Measurements from ENCODE around the gene NCAM1.
"Not testable (repeated sequence)": the region's sequence is repeated elsewhere in the genome, so short reads cannot be mapped to it uniquely, and the experiment has no call there.

Gene NCAM1

DNA sequence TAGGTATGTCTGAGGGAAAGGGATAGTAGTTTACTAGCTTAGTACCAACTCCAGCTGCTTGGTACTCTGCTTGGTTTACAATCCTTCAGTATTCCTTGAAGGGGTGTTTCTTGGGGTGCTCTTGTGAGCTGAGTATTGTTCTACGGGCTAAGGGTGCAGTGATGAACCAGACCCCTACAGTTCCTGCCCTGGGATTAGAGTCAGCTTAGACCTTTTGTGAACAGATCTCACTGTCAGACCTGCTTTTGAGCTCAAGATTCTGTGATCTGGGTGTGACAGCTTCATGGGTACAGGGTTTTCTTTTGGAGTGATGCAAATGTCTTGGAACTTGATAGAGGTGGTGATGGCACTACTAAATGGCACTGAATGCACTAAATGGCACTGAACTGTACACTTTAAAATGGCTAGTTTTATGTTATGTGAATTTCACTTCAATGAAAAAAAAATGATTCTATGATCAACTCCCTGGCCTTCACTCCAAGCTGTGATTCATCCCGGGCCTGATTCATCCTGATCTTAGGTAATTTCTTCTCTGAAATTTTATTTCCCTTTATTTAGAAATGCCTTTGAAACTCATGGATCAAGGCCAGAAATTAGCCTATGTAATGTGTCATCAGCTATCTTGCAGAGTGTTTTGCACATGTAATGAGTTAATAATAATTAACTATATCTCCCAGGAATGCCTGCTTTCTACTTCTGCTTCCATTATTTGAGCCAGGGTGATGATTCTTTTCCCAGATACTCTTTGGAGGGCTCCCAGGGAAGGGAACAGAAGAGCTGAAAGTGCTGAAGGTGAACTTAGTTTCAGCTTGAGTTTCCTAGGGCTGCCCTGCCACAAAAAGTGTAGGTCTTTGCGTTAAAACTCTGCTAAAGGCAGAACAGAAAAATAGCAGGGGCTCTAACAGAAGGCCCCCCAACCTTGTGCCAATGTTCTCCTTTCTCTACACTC, 87.9 kb downstream of the NCAM1 start:
- H3K9ac ChIP-seq (ENCODE audit: low read length): no peak overlapping the region
- no peak overlapping the region for H3K4me3 ChIP-seq (ENCODE audit: low read length)
- no peak overlapping the region for H2AFZ ChIP-seq (ENCODE audit: low read depth, low read length)
- H4K20me1 ChIP-seq (ENCODE audit: insufficient read depth, low read length): no peaks in the 10 kb centered on the region
- H3K27ac ChIP-seq (ENCODE audit: low read length): no peak overlapping the region
- H3K27me3 ChIP-seq (ENCODE audit: low read depth, low read length): no peaks in the 10 kb centered on the region
- H3K79me2 ChIP-seq (ENCODE audit: low read length): no peaks in the 10 kb centered on the region
- H3K4me1 ChIP-seq (ENCODE audit: low read length): no peaks in the 10 kb centered on the region
- TF ChIP-seq EZH2phosphoT487 (IDR thresholded peaks at IDR 0.05; ENCODE audit: low read depth): no peak
- TF ChIP-seq, protein P1, sequence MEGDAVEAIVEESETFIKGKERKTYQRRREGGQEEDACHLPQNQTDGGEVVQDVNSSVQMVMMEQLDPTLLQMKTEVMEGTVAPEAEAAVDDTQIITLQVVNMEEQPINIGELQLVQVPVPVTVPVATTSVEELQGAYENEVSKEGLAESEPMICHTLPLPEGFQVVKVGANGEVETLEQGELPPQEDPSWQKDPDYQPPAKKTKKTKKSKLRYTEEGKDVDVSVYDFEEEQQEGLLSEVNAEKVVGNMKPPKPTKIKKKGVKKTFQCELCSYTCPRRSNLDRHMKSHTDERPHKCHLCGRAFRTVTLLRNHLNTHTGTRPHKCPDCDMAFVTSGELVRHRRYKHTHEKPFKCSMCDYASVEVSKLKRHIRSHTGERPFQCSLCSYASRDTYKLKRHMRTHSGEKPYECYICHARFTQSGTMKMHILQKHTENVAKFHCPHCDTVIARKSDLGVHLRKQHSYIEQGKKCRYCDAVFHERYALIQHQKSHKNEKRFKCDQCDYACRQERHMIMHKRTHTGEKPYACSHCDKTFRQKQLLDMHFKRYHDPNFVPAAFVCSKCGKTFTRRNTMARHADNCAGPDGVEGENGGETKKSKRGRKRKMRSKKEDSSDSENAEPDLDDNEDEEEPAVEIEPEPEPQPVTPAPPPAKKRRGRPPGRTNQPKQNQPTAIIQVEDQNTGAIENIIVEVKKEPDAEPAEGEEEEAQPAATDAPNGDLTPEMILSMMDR (IDR thresholded peaks at IDR 0.05; ENCODE audit: low read depth, low read length): no peak
- no peaks in the 10 kb centered on the region for H3K9me3 ChIP-seq (ENCODE audit: insufficient read depth, low read length)
- no peaks in the 10 kb centered on the region for H3K36me3 ChIP-seq (replicated peaks; ENCODE audit: low read depth, low read length)
- H3K4me2 ChIP-seq (ENCODE audit: low read length): no peak overlapping the region

DNA sequence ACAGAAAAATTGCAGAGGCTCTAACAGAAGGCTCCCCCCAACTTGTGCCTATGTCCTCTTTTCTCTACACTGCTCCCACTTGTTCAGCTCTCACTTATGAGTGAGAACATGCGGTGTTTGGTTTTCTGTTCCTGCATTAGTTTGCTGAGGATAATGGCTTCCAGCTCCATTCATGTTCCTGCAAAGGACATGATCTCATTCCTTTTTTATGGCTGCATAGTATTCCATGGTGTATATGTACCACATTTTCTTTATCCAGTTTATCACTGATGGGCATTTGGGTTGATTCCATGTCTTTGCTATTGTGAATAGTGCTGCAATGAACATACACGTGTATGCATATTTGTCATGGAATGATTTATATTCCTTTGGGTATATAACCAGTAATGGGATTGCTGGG, 91.8 kb downstream of the NCAM1 start:
- not testable (repeated sequence) for H4K20me1 ChIP-seq (ENCODE audit: insufficient read depth, low read length); H3K27me3 ChIP-seq (ENCODE audit: low read depth, low read length); H2AFZ ChIP-seq (ENCODE audit: low read depth, low read length); H3K36me3 ChIP-seq (replicated peaks; ENCODE audit: low read depth, low read length); H3K4me3 ChIP-seq (ENCODE audit: low read length); H3K9ac ChIP-seq (ENCODE audit: low read length); H3K4me1 ChIP-seq (ENCODE audit: low read length); H3K79me2 ChIP-seq (ENCODE audit: low read length); H3K4me2 ChIP-seq (ENCODE audit: low read length); H3K9me3 ChIP-seq (ENCODE audit: insufficient read depth, low read length); H3K27ac ChIP-seq (ENCODE audit: low read length)

DNA sequence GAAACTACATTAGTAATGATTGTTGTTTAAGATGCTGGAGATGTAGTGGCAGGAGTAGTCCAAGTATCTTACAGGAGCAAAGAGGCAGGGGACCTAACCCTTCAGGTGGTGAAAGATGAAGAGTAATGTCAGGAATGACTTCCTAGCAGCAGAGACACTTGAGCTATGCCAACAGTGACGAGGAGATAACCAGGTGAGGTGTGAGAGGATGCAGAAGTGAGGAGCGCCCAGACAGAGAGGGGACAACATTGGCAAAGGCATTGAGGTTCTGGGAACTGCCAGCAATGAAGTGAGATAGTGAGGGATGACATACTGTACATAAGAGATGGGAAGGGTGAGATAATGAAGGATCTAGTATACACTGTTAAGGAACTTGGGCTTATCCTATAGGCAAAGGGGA, 95.8 kb downstream of the NCAM1 start:
- H3K9me3 ChIP-seq (ENCODE audit: insufficient read depth, low read length): no peaks in the 10 kb centered on the region
- H3K27ac ChIP-seq (ENCODE audit: low read length): no peak overlapping the region
- H3K4me2 ChIP-seq (ENCODE audit: low read length): no peak overlapping the region
- no peaks in the 10 kb centered on the region for H4K20me1 ChIP-seq (ENCODE audit: insufficient read depth, low read length)
- no peaks in the 10 kb centered on the region for H3K36me3 ChIP-seq (replicated peaks; ENCODE audit: low read depth, low read length)
- no peak overlapping the region for H3K9ac ChIP-seq (ENCODE audit: low read length)
- no peak for TF ChIP-seq EZH2phosphoT487 (IDR thresholded peaks at IDR 0.05; ENCODE audit: low read depth)
- TF ChIP-seq, protein P1 (IDR thresholded peaks at IDR 0.05; ENCODE audit: low read depth, low read length): no peak
- H3K4me3 ChIP-seq (ENCODE audit: low read length): no peak overlapping the region
- no peaks in the 10 kb centered on the region for H3K79me2 ChIP-seq (ENCODE audit: low read length)
- H3K27me3 ChIP-seq (ENCODE audit: low read depth, low read length): no peaks in the 10 kb centered on the region
- H2AFZ ChIP-seq (ENCODE audit: low read depth, low read length): no peak overlapping the region
- H3K4me1 ChIP-seq (ENCODE audit: low read length): no peaks in the 10 kb centered on the region

DNA sequence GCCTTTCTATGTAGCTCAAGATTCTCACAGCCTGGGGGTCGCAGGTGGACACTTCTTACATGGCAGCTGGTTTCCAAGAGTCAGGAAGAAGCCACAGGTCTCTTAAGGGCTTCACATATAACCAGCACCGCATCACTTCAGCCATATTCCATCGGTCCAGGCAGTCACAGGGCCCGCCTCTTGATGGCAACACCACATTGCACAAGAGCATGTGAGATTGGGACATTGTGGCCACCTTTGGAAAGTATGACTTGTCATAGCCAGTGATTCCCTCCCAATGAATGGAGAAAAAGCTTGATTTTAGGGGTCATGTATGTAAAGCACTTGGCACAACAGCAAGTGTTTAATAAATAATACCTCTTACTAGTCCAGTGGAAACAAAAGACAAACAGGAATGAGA, 98.3 kb downstream of the NCAM1 start:
- H3K4me1 ChIP-seq (ENCODE audit: low read length): no peaks in the 10 kb centered on the region
- H3K79me2 ChIP-seq (ENCODE audit: low read length): no peaks in the 10 kb centered on the region
- no peak overlapping the region for H3K4me2 ChIP-seq (ENCODE audit: low read length)
- H2AFZ ChIP-seq (ENCODE audit: low read depth, low read length): no peak overlapping the region
- H4K20me1 ChIP-seq (ENCODE audit: insufficient read depth, low read length): no peaks in the 10 kb centered on the region
- no peaks in the 10 kb centered on the region for H3K27me3 ChIP-seq (ENCODE audit: low read depth, low read length)
- no peak overlapping the region for H3K9ac ChIP-seq (ENCODE audit: low read length)
- no peaks in the 10 kb centered on the region for H3K9me3 ChIP-seq (ENCODE audit: insufficient read depth, low read length)
- no peak overlapping the region for H3K4me3 ChIP-seq (ENCODE audit: low read length)
- TF ChIP-seq EZH2phosphoT487 (IDR thresholded peaks at IDR 0.05; ENCODE audit: low read depth): no peak
- TF ChIP-seq, protein P1 (IDR thresholded peaks at IDR 0.05; ENCODE audit: low read depth, low read length): no peak
- no peaks in the 10 kb centered on the region for H3K36me3 ChIP-seq (replicated peaks; ENCODE audit: low read depth, low read length)
- H3K27ac ChIP-seq (ENCODE audit: low read length): no peak overlapping the region
